ENCODE results near the gene TFB1M.

The TFB1M gene

DNA sequence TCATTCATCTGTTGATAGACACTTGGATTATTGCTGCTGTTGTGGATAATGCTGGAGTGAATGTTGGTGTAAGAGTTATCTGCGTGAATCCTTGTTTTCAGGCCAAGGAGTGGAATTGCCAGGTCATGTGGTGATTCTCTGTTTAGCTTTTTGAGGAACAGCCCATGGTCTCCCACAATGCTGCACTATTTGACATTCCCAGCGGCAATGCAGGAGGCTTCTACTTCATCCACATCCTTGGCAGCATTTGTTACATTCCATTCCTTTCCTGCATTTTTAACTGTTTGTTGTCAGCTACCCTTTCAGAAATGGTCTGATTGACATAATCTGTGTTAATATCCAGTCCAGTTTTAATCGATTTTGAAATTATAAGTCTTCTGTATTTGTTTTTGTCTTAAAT lies 102.2 kb downstream of the TFB1M start:
- DNase-seq (ENCODE audit: low read depth in 2 of 2) = no peak

DNA sequence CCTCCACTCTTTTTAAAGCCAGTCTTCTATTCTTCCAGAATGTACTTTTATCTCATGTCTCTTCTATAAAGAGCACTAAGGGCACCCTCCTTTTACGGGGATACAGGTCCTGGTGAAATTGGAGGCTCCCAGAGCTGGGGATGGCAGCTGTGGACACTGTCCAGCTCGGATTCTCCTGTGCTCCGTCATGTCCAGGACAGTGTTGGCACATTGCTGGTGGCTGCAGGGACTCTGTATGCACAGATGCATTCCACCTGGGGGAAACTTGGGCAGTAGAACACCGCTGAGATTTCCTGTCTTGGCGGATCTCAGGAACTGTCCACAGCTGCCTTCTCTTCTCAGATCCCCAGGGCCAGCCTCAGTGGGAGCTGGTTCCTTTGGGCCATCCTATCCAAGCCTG lies 107.1 kb downstream of the TFB1M start:
- no peak for DNase-seq (ENCODE audit: low read depth in 2 of 2)
